Mucosa of descending colon (tissue), 3 donors: ENCODE measurements around the gene FBXL20. TPM values are rescaled to one million over a fixed set of nuclear protein-coding genes. Genes with fewer than 3 reads are reported as not detected.

Experiments used
- ATAC-seq: fragments of 200-7000 bp; cut with Tn5 transposase; one replicate; pipeline ENCODE4 v1.9.1; 2020; ENCODE audit warnings: mild to moderate bottlenecking, moderate library complexity
- DNase-seq, 3 donors: peaks; one replicate each; pipeline ENCODE4 v3.0.0-alpha.2; 2020
- H3K36me3 ChIP-seq: fragments of 200-600 bp; one replicate; pipeline ENCODE4 v1.8.0; 2021; ENCODE audit warnings: low read depth, mild to moderate bottlenecking
- H3K4me1 ChIP-seq: fragments of 200-600 bp; one replicate; pipeline ENCODE4 v1.8.0; 2021; ENCODE audit warnings: low read depth, mild to moderate bottlenecking
- H3K4me3 ChIP-seq: fragments of 200-600 bp; one replicate; pipeline ENCODE4 v1.8.0; 2021; ENCODE audit warnings: mild to moderate bottlenecking
- H3K9me3 ChIP-seq: fragments of 200-600 bp; one replicate; pipeline ENCODE4 v1.8.0; 2021; ENCODE audit warnings: mild to moderate bottlenecking
- intact Hi-C, 2 donors: fragments of 100-400 bp; cut with DNase I in 1 of 2; cut with micrococcal nuclease in 1 of 2; formaldehyde crosslinking; loops; one replicate each; pipeline versions ENCODE4 v1.11.0 to v1.11.1; 2022; cut with DNase I, micrococcal nuclease
- total RNA-seq, 3 donors: library from RNA; stranded (reverse); fragmentation: NEBNext Ultra II Directional in 2 of 3; extraction: Animal tissue kit (Norgen Biotek cat#: 25700) in 2 of 3; gene quantifications; one replicate each; pipeline versions ENCODE4 v1.2.1 to v1.2.4, GENCODE V29; 2021 to 2023
- TF ChIP-seq, protein P1 (sequence below): fragments of 200-600 bp; IDR thresholded peaks from one replicate; pipeline ENCODE4 v1.8.0; 2022; ENCODE audit warnings: antibody characterized with exemption, mild to moderate bottlenecking
- donor health status: DM: no; HTN: no; CAD: no; lungs with moderate emphysema.
- donor health status: DM: no; HTN: no; CAD: no.
- donor health status: DM: no; HTN: yes; CAD: no.

FBXL20 gene
- total RNA-seq, 3 donors from 2014 or later: 16.6 to 29.2 (median 28.9) TPM

DNA sequence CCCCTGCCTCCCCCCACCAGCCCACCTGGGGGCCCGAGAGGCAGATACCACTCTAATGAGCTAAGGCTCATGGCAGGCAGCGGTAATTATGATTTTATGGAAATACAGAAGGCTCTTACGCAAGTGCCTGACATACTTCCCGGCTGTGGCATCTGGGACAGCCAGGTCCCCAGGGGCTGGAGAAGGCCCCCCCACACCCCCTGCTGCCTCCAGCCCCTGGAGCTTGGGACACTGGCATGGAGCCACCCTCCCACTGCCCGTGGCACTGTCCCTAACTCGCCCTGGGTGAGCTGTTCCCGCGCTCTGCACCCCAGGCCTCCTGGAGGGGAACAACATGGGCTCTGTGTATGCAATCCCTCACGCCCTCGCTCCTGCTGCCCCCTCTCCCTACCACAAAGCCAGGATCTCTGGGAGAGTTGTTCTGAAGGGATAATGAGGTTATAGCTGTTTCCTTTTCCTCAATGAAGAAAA lies 170.3 kb downstream of the FBXL20 start:
- Histone ChIP-seq H3K9me3 (no peaks in the 10 kb centered on the region), H3K4me3 (no peak overlapping the region), H3K4me1 (no peaks in the 10 kb centered on the region), H3K36me3 (no peaks in the 10 kb centered on the region)
- DNase-seq (no peak), ATAC-seq (no peak)
- intact Hi-C loops: no loop called here
- TF ChIP-seq, protein P1, sequence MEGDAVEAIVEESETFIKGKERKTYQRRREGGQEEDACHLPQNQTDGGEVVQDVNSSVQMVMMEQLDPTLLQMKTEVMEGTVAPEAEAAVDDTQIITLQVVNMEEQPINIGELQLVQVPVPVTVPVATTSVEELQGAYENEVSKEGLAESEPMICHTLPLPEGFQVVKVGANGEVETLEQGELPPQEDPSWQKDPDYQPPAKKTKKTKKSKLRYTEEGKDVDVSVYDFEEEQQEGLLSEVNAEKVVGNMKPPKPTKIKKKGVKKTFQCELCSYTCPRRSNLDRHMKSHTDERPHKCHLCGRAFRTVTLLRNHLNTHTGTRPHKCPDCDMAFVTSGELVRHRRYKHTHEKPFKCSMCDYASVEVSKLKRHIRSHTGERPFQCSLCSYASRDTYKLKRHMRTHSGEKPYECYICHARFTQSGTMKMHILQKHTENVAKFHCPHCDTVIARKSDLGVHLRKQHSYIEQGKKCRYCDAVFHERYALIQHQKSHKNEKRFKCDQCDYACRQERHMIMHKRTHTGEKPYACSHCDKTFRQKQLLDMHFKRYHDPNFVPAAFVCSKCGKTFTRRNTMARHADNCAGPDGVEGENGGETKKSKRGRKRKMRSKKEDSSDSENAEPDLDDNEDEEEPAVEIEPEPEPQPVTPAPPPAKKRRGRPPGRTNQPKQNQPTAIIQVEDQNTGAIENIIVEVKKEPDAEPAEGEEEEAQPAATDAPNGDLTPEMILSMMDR: no peak

DNA sequence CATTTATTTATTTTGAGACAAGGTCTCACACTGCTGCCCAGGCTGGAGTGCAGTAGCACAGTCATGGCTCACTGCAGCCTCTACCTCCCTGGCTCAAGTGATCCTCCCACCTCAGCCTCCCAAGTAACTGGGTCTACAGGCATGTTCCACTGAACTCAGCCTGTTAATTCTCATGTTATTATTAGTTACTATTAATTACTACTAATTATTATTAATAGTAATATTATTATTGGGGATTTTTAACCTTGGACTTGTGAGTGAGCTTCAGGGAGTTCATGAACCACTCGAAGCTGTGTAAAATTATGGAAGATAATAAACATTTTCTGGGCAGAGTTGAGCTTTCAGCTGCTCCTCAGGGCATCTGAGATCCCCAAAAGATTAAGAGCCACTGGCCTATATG lies 171.1 kb downstream of the FBXL20 start:
- DNase-seq: no peak
- Histone ChIP-seq H3K36me3 (no peaks in the 10 kb centered on the region), H3K4me3 (no peak overlapping the region), H3K9me3 (no peaks in the 10 kb centered on the region), H3K4me1 (peaks cover 3% of the 10 kb centered on the region)
- TF ChIP-seq, protein P1: no peak
- no peak for ATAC-seq
- intact Hi-C loops: no loop called here

DNA sequence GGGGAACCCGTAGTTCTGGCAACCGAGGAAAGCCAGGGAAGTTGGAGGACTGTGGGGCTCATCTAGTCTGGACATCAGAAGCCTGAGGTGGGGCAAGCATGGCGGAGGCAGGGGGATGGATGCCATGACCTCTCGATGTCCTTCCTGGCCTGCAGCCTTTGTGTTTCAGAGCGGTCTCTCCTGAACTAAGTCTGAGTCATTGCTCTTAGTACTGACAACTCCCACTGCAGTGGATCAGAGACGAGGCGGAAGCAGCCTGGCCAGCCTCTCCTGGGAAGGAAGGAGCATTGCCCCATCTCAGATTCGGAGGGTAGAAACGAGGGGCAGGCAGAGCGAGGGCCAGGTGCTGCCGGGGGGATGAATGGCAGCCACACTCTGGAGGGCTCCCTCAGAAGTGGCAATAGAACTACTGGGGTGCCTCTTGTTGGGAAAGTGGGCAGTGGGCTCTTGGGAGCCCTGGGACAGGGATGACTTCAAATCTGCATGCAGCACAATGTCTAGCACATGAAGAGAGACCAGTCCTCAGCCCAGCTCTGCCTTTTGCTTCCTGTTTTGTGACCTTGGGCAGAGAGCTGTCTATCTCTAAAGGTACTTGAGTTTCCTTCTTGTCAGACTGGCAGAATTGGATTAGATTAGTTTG lies 172.0 kb downstream of the FBXL20 start:
- intact Hi-C loops: no loop called here
- Histone ChIP-seq H3K4me3 (no peak overlapping the region), H3K9me3 (no peaks in the 10 kb centered on the region), H3K36me3 (no peaks in the 10 kb centered on the region), H3K4me1 (peaks cover 7% of the 10 kb centered on the region)
- ATAC-seq (no peak), DNase-seq (no peak)
- TF ChIP-seq, protein P1: no peak

DNA sequence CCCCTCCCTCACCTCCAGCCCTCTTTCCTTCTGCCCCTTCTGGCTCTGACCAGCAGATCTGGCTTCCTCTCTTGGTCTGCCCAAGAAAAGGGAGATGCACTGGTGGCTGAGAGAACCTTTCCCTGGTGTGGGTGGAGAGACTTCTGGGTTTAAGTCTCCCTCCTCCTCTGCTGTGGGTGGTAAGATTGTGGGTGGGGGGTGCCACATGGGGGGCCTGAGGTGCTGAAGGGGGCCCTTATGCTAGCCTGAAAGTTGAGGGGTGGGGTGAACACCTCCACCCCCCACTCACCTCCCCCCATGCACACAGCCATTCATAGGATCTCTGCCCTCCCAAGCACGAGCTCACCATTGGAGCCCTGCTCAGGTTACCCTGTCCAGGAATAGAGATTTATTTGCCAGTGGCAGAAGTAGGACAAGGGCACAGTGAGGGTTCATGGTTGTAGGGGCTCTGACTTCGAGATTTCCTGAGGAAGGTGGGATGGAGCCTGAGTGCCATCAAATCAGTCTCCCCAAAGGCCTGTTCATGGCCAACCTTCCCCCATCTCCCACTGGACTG lies 174.0 kb downstream of the FBXL20 start:
- intact Hi-C loops: no loop called here
- TF ChIP-seq, protein P1: no peak
- Histone ChIP-seq H3K4me1 (peaks cover 7% of the 10 kb centered on the region), H3K4me3 (no peak overlapping the region), H3K9me3 (no peaks in the 10 kb centered on the region), H3K36me3 (no peaks in the 10 kb centered on the region)
- ATAC-seq: no peak
- DNase-seq: peak in 1 of 3 donors; percentile 12

DNA sequence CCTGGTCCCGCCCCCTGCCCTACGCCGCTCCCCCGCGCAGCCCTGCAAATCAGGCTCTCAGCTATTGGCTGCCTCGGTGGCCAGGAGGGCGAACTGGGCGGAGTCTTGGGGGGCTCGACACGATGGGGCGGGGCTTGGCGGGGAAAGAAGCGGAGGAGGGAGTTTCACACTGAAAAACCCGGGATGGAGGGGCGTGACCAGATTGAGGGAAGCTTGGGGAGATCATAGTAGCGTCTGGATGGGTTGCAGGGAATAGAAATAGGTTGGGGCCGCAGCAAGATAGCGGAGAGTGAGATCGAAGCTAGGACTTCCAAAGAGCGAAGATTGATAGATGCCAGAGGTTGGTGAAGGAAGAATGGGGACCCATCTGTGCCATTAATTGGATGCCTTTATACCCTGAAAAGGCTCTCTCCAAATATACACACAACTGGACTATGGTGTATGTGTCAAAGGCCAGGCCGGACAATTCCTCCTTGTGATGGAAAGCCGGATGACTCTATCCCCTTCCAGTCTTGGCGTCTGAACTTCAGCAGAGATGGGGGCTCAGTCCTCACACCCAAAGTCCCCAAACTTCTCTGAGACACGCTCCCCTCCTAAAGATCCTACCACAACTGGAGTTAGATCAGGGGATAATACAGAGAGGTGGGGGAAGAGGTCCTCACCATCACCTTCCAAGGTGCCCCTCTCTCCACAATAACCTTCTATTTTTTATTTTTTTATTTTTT lies 175.3 kb downstream of the FBXL20 start:
- H3K36me3 ChIP-seq: no peaks in the 10 kb centered on the region
- H3K4me3 ChIP-seq: no peak overlapping the region
- peak; percentile 51 for ATAC-seq
- H3K4me1 ChIP-seq: peaks cover 7% of the 10 kb centered on the region
- intact Hi-C loops: no loop called here
- DNase-seq: peak; percentile 41 to 63 (median 62)
- no peaks in the 10 kb centered on the region for H3K9me3 ChIP-seq
- TF ChIP-seq, protein P1: no peak
